H1 (cell line): ENCODE data around the gene SLC25A22. TPM values are rescaled to one million over a fixed set of nuclear protein-coding genes. Genes with fewer than 3 reads are reported as not detected.

ENCODE experiments used
- CHD1 ChIP-seq: IDR thresholded peaks from 2 replicates; pipeline ENCODE4 v1.6.1; 2012; ENCODE audit warnings: low read depth, low read length, improper control_type of control experiment
- KDM4A ChIP-seq: IDR thresholded peaks from one replicate; pipeline ENCODE4 v1.7.1; 2012; ENCODE audit warnings: low read depth, mild to moderate bottlenecking, moderate library complexity, low read length, inconsistent platforms; ENCODE audit not compliant: severe bottlenecking
- SIN3A ChIP-seq, 2 experiments: IDR thresholded peaks in 1 of 2; conservative IDR thresholded peaks in 1 of 2; 2 replicates each; pipeline ENCODE4 v1.6.1; 2011 to 2012; ENCODE audit warnings: low read length in 2 of 2, improper control_type of control experiment in 1 of 2, low read depth in 1 of 2, mild to moderate bottlenecking in 1 of 2
- polyA plus RNA-seq, 7 experiments: library from polyadenylated mRNA; depleted of rRNA in 3 of 7; stranded (reverse) in 5 of 7; unstranded in 2 of 7; fragments of >200 nt in 5 of 7; fragments of 200-250 nt in 2 of 7; gene quantifications; 1 replicate in 5 of 7; 2 replicates in 1 of 7; 4 replicates in 1 of 7; pipeline versions ENCODE4 v1.2.1 to v1.2.3, GENCODE V29; 2011 to 2013; ENCODE audit warnings: missing spikeins in 2 of 7, mixed read lengths in 2 of 7
- total RNA-seq: library from RNA; stranded (reverse); fragmentation: NEBNext Ultra II Directional; extraction: Animal tissue kit (Norgen Biotek cat#: 25700); gene quantifications from 2 replicates; pipeline ENCODE4 v1.2.1, GENCODE V29; 2021

SLC25A22 gene
- total and polyA plus RNA-seq, 2 of the 8 experiments (the other 6 are each of a cell fraction or from before 2014, with no cell fraction given) = 31.5 to 48.0 TPM

DNA sequence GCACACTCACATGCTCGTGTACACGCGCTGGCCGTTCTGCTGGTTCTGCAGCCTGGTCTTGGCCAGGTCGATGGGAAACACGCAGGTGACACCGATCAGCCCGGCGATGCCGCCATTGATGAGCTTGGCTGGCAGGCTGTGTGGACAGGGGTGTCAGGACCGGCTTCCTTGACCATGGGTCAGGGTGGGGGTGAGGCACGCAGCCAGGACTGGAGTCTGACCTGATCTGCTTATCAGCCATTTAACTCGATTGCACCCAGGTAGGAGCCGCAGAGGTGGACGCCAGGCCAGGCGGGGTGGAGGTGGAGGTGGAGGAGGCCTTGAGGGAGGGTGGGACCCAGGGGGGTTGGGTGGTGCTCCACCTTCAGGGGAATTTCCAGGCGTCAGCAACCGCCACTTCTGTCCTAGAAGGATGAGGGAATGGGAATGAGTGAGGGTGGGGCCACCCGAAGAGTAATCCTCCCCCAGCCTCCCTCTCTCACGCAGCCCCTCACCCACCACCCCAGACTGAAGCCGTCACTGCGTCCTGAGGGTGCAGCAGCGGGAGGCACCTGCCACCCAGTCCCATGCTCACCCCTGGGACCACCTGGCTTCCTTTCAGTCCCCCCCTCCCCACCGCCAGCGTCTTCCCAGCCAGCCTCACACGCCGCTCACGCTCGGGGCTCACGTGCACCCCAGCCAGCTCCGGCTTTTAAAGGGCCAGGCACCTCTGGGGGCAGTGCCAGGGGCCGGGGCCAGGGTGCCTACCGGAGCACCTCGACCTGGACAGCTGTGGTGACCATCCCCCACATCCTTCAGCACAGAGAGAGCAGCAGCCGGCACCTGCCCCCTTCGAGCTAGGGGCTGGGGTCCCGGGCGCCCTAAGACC, 3.1 kb downstream of the SLC25A22 start (continued):
- TF ChIP-seq KDM4A (no peak), CHD1 (no peak), SIN3A (conservative IDR thresholded peaks at IDR 0.05 in 1 of 2, IDR thresholded peaks at IDR 0.05 in 1 of 2; ENCODE audit: low read depth in 1 of 2, low read length in 2 of 2) (no peak)
